ENCODE data around the gene DCTN4. TPM values are rescaled to one million over a fixed set of nuclear protein-coding genes. Genes with fewer than 3 reads are reported as not detected.

DCTN4 gene
- total and polyA plus RNA-seq, 9 of the 15 experiments (the other 6 are each of a cell fraction or from before 2014, with no cell fraction given): 20.4 to 64.9 (median 49.9) TPM

DNA sequence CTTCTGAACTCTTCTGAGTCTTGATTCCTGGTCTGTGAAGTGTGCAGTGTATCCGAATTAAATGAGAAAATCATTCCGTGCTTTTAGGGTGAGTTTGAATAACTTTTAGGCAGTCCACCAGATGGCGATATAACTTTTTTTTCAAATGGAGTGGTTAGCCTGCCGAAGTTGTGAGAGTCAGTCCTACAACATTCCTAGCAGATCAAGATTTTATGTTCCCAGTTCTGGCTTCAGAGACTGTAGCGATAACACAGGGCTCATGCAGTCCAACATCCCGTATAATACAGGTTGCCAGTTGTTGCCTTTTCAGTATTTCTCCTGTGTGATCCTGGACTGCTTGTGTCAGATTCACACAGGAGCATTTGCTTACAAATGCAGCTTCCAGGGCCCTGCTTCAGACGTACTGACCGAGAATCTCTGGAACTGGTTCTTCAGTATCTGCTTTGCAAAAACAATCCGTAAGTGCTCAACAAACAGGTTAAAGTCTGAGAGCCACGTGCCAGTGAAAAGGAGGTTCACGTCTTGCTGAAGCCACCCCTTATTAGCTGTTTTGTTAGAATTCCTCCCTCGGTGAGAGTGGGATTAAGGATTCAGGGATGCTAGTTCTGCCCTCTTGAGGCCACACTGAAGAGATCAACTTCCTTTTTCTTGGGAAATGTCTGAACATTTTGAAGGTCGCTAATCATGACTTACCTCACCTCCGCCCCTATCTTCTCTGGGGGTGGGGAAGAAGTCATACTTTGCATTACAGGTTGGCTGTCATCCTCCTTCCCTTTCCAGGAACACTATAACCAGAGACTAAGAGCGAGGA is 42.5 kb upstream of the DCTN4 start (continued):
- no peak for TF ChIP-seq ZFPM2 (CRISPR knock-in tag; IDR thresholded peaks at IDR 0.05)
- TF ChIP-seq STAT5B (CRISPR knock-in tag; IDR thresholded peaks at IDR 0.05): no peak
- TF ChIP-seq ETV6 (IDR thresholded peaks at IDR 0.05; ENCODE audit: borderline replicate concordance in 1 of 2, low read depth in 2 of 2, low read length in 1 of 2): no peak
- TF ChIP-seq ETV6 (CRISPR knock-in tag; IDR thresholded peaks at IDR 0.05; ENCODE audit: borderline replicate concordance): no peak
- no peak for TF ChIP-seq XRCC5 (IDR thresholded peaks at IDR 0.05; ENCODE audit: low read depth, low read length)
- peak; percentile 15; the same call in 1 of the 2 replicates for TF ChIP-seq DIDO1 (tag; IDR thresholded peaks at IDR 0.05; ENCODE audit: low read depth)
- TF ChIP-seq NR2C2 (CRISPR knock-in tag; IDR thresholded peaks at IDR 0.05): no peak
- TF ChIP-seq NR2C2 (tag; IDR thresholded peaks at IDR 0.05): no peak
- no peak for TF ChIP-seq SRSF3 (IDR thresholded peaks at IDR 0.05; ENCODE audit: insufficient read depth, low read length)
- TF ChIP-seq VEZF1 (CRISPR knock-in tag; IDR thresholded peaks at IDR 0.05): no peak
- no peak; the same call in 1 of the 2 replicates for TF ChIP-seq NFE2 (IDR thresholded peaks at IDR 0.05; ENCODE audit: low read depth)
- TF ChIP-seq U2AF1 (optimal IDR thresholded peaks at IDR 0.05; ENCODE audit: low read depth, low read length): no peak
- no peak for TF ChIP-seq HNRNPL (IDR thresholded peaks at IDR 0.05; ENCODE audit: low read depth, low read length)
- TF ChIP-seq FOXJ3 (CRISPR knock-in tag; IDR thresholded peaks at IDR 0.05): no peak
- TF ChIP-seq, protein P1, sequence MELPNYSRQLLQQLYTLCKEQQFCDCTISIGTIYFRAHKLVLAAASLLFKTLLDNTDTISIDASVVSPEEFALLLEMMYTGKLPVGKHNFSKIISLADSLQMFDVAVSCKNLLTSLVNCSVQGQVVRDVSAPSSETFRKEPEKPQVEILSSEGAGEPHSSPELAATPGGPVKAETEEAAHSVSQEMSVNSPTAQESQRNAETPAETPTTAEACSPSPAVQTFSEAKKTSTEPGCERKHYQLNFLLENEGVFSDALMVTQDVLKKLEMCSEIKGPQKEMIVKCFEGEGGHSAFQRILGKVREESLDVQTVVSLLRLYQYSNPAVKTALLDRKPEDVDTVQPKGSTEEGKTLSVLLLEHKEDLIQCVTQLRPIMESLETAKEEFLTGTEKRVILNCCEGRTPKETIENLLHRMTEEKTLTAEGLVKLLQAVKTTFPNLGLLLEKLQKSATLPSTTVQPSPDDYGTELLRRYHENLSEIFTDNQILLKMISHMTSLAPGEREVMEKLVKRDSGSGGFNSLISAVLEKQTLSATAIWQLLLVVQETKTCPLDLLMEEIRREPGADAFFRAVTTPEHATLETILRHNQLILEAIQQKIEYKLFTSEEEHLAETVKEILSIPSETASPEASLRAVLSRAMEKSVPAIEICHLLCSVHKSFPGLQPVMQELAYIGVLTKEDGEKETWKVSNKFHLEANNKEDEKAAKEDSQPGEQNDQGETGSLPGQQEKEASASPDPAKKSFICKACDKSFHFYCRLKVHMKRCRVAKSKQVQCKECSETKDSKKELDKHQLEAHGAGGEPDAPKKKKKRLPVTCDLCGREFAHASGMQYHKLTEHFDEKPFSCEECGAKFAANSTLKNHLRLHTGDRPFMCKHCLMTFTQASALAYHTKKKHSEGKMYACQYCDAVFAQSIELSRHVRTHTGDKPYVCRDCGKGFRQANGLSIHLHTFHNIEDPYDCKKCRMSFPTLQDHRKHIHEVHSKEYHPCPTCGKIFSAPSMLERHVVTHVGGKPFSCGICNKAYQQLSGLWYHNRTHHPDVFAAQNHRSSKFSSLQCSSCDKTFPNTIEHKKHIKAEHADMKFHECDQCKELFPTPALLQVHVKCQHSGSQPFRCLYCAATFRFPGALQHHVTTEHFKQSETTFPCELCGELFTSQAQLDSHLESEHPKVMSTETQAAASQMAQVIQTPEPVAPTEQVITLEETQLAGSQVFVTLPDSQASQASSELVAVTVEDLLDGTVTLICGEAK (IDR thresholded peaks at IDR 0.05): 0 out of 2 replicates have a peak, but pooled peaks have one; percentile 52
- TF ChIP-seq, protein P1 (CRISPR knock-in tag; IDR thresholded peaks at IDR 0.05): no peak
- TF ChIP-seq, protein P2, sequence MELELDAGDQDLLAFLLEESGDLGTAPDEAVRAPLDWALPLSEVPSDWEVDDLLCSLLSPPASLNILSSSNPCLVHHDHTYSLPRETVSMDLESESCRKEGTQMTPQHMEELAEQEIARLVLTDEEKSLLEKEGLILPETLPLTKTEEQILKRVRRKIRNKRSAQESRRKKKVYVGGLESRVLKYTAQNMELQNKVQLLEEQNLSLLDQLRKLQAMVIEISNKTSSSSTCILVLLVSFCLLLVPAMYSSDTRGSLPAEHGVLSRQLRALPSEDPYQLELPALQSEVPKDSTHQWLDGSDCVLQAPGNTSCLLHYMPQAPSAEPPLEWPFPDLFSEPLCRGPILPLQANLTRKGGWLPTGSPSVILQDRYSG (tag; conservative IDR thresholded peaks at IDR 0.05; ENCODE audit: low read depth): no peak
